Measurements from ENCODE around the gene LRRFIP2.
"Not testable (repeated sequence)": the region's sequence is repeated elsewhere in the genome, so short reads cannot be mapped to it uniquely, and the experiment has no call there.

The LRRFIP2 gene

DNA sequence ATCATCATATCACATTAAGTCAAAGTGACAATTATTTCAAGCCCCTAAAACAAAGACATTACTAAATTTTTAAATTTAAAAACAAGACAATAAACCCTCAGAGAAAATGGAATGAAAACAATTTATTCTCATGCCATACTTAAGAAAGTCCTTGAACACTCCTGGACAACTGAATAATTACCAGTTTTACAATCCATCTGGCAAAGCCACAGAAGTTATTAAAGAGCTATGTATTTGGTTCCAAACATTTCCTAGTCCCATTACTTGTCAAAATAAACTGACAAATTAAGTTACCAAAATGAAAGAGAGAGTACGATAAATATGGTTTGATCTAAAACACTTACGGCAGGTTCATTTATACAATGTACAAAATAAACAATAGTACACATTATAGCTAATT lies 63.2 kb downstream of the LRRFIP2 start:
- DNase-seq, result no peak

DNA sequence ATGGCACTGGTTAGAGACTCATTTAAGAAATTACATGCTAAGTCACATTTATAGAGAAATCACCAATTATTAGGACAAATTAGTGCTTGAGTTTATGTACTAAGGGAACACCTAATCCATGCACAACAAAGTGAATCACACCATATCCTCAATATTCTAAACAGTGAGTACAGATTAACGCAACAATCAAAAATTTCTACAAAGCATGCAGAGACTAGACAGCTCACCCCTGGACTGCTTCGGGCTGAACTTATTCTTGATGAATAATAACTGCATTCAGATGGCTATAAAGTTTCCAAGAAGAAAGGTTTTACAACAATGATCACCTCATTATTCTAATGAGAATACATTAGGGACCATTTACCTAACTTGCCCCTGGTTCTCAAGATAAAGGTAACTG lies 66.5 kb downstream of the LRRFIP2 start:
- no peak for DNase-seq

- DNase-seq, result no peak
Observed at GRCh38 chr3:37103103-37103808, 71.1 kb downstream of the LRRFIP2 start.

GRCh38 chr3:37100411-37100810 lies 74.0 kb downstream of the LRRFIP2 start:
- DNase-seq, result no peak

DNA sequence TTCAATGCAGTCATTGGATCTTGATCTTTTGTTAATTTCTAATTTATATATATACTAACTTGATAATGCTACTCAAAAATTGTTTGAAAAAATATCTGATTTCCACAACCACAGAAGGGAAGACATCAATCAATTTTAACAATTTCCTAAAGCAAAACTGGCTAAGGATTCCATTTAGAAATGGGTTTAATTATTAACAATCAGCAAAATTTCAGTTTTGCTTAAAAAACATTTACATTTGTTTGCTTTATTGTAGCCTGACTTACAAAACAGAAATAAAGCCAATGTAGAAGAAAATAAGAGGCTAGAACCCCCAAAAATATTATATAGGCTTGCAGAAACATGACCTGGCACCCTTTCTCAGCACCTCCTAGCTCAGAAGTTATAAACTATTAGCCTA lies 74.9 kb downstream of the LRRFIP2 start:
- DNase-seq, result no peak

DNA sequence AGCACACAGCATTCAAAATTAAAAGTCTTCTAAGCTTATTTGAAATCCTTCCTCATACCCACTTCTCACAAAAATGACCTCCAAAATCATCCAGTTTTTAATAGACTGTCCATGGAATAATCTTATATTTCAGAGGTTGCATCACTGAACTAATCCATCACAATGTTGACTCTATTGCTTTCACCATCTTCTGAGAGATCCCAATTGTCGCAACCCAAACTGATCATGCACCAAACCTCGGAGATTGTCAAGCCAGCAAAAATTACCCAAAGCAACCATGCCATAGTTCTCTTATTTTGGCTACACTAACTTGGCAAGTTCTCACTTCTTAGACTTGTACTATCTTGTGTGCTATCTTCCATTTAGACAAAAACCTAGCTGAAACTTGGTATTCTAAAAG lies 75.5 kb downstream of the LRRFIP2 start:
- DNase-seq, result no peak

GRCh38 chr3:37097776-37098175 lies 76.6 kb downstream of the LRRFIP2 start:
- no peak for DNase-seq

DNA sequence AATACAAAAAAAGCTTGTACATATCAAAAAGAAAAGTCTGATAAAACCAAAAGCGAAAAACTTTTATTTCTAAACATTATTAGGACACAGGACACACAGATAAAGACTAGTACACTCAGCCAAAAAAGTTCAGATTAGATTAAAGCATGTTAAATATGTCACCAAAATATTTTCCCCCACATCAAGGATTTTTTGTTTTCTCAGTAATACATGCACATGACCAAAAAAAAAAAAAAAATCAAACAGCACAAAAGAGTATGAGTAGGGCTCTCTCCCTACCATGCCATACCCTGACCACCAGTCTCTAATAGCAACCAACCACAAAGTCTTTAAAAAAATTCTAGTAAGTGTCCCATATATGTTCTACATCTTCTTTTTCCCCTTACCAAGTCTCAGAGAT lies 77.4 kb downstream of the LRRFIP2 start:
- DNase-seq, result no peak

- no peak for DNase-seq
Observed at GRCh38 chr3:37096288-37096687, 78.1 kb downstream of the LRRFIP2 start.

DNA sequence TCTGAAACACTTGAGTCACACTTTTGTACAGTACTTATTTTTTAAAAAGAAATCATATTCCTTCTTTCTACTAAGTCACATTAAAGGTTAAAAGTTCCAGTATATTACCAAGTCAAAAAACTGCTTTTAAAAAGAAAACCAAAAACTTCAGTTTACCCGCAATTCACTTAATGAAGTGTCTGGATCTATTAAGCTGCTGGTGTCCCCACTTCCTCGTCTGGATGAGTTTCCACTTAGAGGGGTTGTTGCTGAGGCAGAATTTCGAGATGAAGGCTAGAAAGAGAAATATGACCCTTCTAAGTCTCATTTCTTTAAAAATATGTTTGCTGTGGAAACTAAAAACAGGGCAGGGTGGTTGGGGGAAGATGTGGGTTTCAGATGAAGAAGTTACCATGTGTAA lies 79.7 kb downstream of the LRRFIP2 start:
- no peak for DNase-seq

GRCh38 chr3:37093481-37093880 lies 80.9 kb downstream of the LRRFIP2 start:
- no peak for DNase-seq

DNA sequence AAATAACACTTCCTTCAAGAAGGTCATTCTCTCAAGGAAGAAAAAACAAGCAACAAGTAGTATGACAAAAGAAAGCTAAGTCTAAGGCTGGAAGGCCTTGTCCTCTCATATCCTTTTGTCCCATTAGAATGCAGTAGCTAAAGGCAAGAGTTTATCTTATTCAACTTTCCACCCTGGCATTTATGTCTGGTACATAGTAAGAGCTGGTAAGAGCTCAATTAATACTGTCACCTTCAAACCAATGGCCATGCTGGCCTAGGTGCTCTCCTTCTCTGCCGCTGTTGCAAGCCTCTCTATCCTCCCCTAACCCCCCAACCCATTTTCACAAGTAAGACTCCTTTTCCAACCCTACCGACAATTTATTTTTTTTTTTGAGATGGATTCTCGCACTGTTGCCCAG lies 81.9 kb downstream of the LRRFIP2 start:
- no peak for DNase-seq

DNA sequence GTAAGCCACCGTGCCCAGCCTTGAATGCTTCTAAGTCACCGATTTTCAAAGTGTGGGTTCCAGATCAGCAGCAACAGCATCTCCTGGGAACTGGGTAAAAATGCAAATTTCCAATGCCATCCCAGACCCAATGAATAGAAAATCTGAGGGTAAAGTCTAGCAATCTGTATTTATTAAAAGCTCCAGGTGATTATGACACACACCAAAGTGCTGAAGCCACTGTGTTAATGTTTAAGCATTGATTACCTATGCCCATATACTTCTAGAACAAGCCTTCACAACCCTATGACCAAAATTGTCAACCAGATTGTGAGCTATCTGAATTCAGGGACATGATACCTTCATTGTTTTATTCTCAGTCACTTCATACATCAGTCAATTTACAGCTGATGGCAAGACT lies 86.5 kb downstream of the LRRFIP2 start:
- DNase-seq, result no peak

DNA sequence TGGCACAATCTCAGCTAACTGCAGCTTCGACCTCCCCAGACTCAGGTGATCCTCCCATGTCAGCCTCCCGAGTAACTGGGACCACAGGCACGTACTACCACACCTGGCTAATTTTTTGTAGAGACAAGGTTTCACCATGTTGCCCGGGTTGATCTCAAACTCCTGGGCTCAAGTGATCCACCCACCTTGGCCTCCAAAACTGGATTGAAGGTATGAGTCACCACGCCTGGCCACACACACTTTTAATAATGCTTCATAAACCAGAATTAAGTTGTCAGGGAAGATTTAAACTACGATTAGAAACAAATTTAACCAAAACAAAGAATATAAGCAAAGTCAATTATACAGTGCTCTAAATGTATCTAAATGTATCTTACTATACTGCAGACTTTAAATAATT lies 87.5 kb downstream of the LRRFIP2 start:
- DNase-seq, result no peak

DNA sequence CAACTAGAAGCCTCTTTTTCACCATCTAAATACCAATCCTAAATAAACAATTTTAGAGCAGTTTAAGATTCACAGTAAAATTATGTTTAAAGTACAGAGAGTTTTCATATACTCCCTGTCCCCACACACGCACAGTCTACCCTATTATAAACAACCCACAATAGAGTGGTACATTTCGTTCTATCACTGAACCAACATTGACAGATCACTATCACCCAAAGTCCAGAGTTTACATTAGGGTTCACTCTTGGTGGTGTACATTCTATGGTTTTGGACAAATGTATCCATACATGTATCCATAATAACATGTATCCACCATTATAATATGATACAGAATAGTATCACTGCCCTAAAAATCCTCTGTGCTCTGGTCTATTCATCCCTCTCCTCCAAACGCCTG lies 92.1 kb downstream of the LRRFIP2 start:
- no peak for DNase-seq

DNA sequence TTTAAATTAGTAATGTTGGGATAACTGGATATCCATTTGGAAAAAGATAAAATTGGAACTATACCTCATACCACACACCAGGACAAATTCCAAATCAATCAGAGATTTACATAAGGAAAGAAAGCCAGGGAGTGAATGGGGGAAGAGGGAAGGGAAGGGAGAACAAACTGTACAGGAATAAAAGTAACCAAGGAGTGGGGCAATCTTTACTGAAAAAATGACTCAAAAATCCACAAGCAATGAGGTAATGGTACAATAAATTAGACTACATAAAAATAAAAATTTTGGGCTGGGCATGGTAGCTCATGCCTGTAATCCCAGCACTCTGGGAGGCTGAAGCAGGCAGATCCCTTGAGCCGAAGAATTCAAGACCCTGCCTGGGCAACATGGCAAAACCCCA lies 98.4 kb downstream of the LRRFIP2 start:
- DNase-seq, result no peak

- DNase-seq, result no peak
Observed at GRCh38 chr3:37074178-37074577, 100.2 kb downstream of the LRRFIP2 start.

GRCh38 chr3:37072892-37073291 lies 101.5 kb downstream of the LRRFIP2 start:
- no peak for DNase-seq

- no peak for DNase-seq
Observed at GRCh38 chr3:37071921-37072320, 102.5 kb downstream of the LRRFIP2 start.

DNA sequence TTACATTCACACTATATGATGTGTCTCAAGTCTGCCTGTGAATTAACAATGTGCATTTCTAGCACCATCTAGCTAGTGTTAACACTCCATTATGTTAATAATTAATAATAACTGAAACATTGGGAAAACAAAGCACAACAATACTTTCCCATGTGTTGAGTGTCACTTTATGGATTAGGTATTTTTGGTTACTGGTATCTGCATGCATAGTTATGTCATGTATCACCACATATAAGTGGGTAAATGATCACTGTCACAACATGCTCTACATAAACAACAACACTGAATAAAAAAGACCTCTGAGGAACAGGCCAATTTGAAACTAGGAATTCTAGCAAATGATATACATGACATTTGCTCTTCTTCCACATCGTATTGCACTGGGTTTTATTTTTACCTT lies 106.4 kb downstream of the LRRFIP2 start:
- no peak for DNase-seq

DNA sequence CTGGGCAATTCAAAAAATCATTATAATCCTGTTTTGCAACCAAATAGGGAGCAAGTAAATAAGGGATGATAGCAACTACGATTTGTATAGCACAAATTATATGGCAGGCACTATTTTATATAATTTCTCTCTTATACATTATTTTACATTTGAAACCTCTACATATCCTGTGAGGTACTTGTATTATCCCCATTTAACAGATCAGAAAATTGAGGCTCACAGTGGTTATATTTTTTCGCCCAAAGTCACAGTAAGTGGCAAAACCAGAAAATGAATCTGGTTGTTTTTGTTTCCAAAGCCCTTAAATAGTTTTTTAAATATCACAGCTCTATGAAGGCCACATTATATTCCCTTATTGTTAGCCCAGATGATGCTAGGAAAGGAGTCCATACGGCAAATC lies 106.8 kb downstream of the LRRFIP2 start:
- DNase-seq, result no peak

GRCh38 chr3:37064747-37065146 lies 109.6 kb downstream of the LRRFIP2 start:
- no peak for DNase-seq

GRCh38 chr3:37058117-37058516 lies 116.3 kb downstream of the LRRFIP2 start:
- no peak for DNase-seq

DNA sequence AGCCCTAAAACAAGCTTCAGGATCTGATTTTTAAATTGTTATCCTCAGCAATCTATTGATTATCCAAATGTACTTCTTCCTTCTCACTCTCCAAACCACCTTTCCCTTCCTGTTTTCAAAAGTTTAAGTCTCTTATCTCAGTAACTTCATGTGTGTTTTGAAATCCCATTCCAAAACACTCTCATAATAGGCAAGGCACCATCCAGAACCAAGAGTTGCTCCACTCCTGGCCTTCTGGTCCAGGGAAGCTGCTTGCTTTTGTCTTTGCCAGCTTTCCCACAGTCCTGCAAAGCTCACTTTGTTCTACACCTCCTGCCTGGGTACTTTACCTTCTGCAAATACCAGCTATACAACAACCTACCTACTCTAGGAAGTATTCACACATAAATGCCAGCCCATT lies 117.6 kb downstream of the LRRFIP2 start:
- DNase-seq, result no peak

- not testable (repeated sequence) for DNase-seq
Observed at GRCh38 chr3:37055077-37055476, 119.3 kb downstream of the LRRFIP2 start.

GRCh38 chr3:37054370-37054769 lies 120.0 kb downstream of the LRRFIP2 start:
- DNase-seq, result no peak
